Activated CD4-positive, alpha-beta T cell treated with anti-CD3 and anti-CD28 coated beads for 36 hours (primary cell): ENCODE results near the gene ST6GAL1. TPM values are rescaled to one million over a fixed set of nuclear protein-coding genes. Genes with fewer than 3 reads are reported as not detected.
"Not testable (repeated sequence)": the region's sequence is repeated elsewhere in the genome, so short reads cannot be mapped to it uniquely, and the experiment has no call there.

ENCODE experiments used
- ATAC-seq: fragments of 200-7000 bp; cut with Tn5 transposase; one replicate; pipeline ENCODE4 v1.10.0; 2021; ENCODE audit warnings: mild to moderate bottlenecking, moderate library complexity
- CTCF ChIA-PET: fragments of 350-600 bp; sonication (Branson Sonifier 250); formaldehyde crosslinking; loops from one replicate; lab custom pipeline; 2021; ENCODE audit warnings: antibody characterized with exemption; lab: Charles Lee
- POLR2A ChIA-PET: fragments of 350-600 bp; sonication (Branson Sonifier 250); formaldehyde crosslinking; loops from one replicate; lab custom pipeline; 2021; ENCODE audit warnings: antibody characterized with exemption, inconsistent platforms; lab: Charles Lee
- DNase-seq: peaks from one replicate; pipeline ENCODE4 v3.0.0-alpha.2; 2020
- H3K27ac Mint-ChIP-seq: one replicate; pipeline ENCODE4 v1.8.0; 2021; ENCODE audit warnings: mixed read lengths
- H3K27me3 Mint-ChIP-seq: one replicate; pipeline ENCODE4 v1.8.0; 2021; ENCODE audit warnings: mixed read lengths
- H3K36me3 Mint-ChIP-seq: one replicate; pipeline ENCODE4 v1.8.0; 2021; ENCODE audit warnings: low read depth, mixed read lengths
- H3K4me1 Mint-ChIP-seq: one replicate; pipeline ENCODE4 v1.8.0; 2021; ENCODE audit warnings: mixed read lengths
- H3K4me3 Mint-ChIP-seq: one replicate; pipeline ENCODE4 v1.8.0; 2021; ENCODE audit warnings: mild to moderate bottlenecking, moderate library complexity, mixed read lengths
- H3K9me3 Mint-ChIP-seq: one replicate; pipeline ENCODE4 v1.8.0; 2021; ENCODE audit warnings: low read depth, mixed read lengths
- intact Hi-C, 2 experiments: fragments of 100-400 bp; cut with DNase I in 1 of 2; cut with micrococcal nuclease in 1 of 2; formaldehyde crosslinking; loops; one replicate each; pipeline versions ENCODE4 v1.14.2 to v1.15.1; 2022 to 2024; cut with DNase I, micrococcal nuclease
- total RNA-seq, 2 experiments: library from RNA; stranded (reverse); gene quantifications; one replicate each; pipeline ENCODE4 v1.2.3, GENCODE V29; 2021

The ST6GAL1 gene
- total RNA-seq, 2 experiments from 2014 or later, result 86.6 to 111 TPM

DNA sequence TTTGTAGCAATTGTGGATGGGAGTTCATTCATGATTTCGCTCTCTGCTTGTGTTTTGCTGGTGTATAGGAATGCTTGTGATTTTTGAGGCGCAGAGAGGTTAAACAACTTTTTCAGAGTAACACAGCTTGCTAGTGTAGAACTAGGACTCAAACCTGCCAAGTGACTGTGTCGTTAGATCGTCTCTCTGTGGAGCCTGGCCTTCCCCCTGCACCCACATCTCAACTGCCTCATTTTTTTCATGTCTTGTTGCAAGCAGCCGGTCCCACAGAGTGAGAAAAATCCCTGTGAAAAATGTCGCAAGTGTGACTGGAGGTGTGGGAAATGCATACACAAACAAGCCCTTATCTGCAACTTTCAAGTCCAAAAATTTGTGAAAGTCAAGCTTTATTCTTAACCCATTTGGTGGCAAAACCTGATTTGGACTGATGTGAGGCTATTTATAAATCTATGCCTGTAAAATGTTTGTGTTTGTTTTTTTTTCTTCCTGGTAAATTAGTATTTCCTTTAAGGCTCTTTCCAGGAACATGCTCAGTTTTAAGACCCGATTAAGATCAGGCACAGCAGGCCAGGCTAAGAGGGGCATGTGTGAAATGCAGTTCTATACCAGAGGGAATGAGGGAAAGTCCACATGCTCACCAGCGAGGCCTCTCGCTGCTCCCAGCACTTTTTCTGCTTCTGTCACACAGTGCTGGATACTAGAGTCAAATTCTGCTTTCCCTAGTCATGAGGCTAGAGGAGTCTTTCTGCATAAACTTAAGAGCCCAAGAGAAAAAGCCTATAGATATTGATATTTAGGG lies 25.8 kb downstream of the ST6GAL1 start:
- Mint-ChIP-seq H3K27me3 (no peaks in the 10 kb centered on the region), H3K4me1 (peaks cover 70% of the 10 kb centered on the region), H3K9me3 (peaks cover 11% of the 10 kb centered on the region), H3K4me3 (no peak overlapping the region), H3K36me3 (peaks cover 47% of the 10 kb centered on the region), H3K27ac (no peak overlapping the region)
- ChIA-PET CTCF (no interaction called here), POLR2A (no interaction called here)
- no peak for DNase-seq
- no peak for ATAC-seq
- intact Hi-C loops, result no loop called here

DNA sequence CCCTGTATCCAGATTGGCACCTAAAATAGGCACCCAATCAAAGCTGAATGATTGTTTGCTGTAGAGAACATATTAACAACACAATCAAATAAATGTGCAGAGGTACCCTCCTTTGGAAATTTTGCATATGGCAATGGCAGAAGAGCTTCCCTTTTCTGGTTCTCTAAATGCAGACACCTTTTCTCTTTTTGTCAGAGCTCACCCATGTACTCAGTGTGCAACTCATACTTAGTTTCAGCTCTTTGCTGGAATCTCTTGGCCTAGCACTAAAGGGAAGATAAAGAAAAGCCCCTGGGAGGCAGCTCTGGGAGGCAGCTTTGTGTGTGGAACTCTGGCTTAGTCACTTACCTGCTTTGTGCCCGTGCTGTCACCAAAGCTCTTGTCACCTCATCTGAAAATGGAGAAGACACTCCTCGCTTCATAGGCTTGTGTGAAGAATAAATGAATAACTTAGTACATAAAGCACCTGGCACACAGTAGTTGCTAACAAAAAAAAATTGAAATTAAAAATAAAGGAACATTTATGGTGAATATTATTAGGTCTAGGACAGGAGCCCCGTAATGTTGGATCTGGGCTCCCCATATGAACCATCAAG lies 28.8 kb downstream of the ST6GAL1 start:
- intact Hi-C loops, result no loop called here
- peaks cover 32% of the 10 kb centered on the region for H3K36me3 Mint-ChIP-seq
- no peaks in the 10 kb centered on the region for H3K27me3 Mint-ChIP-seq
- no peak for DNase-seq
- CTCF ChIA-PET, result interaction anchor here (0.7 to 2.6 kb wide), 7 partner anchors 12 to 206 kb away, joined by 3 to 8 read pairs (median 3); no protein-coding TSS in a partner anchor
- peaks cover 3% of the 10 kb centered on the region for H3K9me3 Mint-ChIP-seq
- H3K4me1 Mint-ChIP-seq, result peaks cover 52% of the 10 kb centered on the region
- POLR2A ChIA-PET, result no interaction called here
- no peak overlapping the region for H3K27ac Mint-ChIP-seq
- H3K4me3 Mint-ChIP-seq, result no peak overlapping the region
- ATAC-seq, result peak; percentile 25

DNA sequence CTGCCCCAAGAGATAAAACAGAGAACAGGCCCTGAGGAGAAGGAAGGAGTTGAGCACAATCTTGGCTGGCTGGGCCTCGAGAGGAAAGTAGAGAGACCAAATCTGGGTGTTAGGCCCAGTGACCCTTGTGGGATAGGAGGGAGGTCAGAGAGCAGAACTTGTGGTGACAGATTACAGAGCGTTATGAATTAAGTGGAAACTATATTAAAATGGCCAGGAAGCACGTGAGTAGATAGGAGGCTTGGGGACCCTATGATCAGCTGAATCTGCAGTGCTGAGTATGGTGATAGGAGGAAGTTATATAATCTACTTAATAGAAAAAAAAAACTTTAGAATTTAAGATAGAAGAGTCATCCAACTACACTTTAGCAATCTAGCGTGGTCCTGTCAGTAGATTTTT lies 30.0 kb downstream of the ST6GAL1 start:
- ChIA-PET CTCF (interaction anchor here (0.6 to 1.6 kb wide), 5 partner anchors 11 to 204 kb away, joined by 3 to 7 read pairs (median 4); no protein-coding TSS in a partner anchor), POLR2A (no interaction called here)
- intact Hi-C loops, result no loop called here
- H3K4me3 Mint-ChIP-seq, result no peak overlapping the region
- peak overlapping the region; percentile 48 for H3K27ac Mint-ChIP-seq
- H3K36me3 Mint-ChIP-seq, result peaks cover 23% of the 10 kb centered on the region
- H3K9me3 Mint-ChIP-seq, result no peaks in the 10 kb centered on the region
- no peaks in the 10 kb centered on the region for H3K27me3 Mint-ChIP-seq
- peak; percentile 20 for ATAC-seq
- H3K4me1 Mint-ChIP-seq, result peaks cover 53% of the 10 kb centered on the region
- DNase-seq, result no peak

DNA sequence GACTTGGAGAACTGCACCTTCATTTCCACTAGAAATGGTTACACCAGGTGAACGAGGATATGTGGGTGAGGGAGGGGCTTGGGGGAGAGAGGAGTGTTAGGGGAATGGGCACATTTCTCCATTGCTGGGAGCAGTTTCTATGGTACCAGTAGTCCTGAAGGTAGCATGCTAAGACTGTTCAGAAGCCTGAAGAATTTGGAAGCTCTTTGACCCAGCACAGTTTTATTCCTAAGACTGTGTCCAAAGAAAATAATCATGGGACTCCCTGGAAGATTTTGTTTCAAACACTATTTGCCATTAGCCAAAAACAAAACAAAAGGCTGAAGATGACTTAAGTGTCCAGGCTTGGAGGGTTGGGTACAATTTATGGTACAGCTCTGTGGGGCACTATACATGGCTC lies 32.1 kb downstream of the ST6GAL1 start:
- Mint-ChIP-seq H3K4me3 (no peak overlapping the region), H3K36me3 (peaks cover 31% of the 10 kb centered on the region), H3K27me3 (no peaks in the 10 kb centered on the region), H3K27ac (peak overlapping the region; percentile 1), H3K4me1 (peaks cover 48% of the 10 kb centered on the region), H3K9me3 (no peaks in the 10 kb centered on the region)
- POLR2A ChIA-PET, result interaction anchor here (1.1 kb wide), 1 partner anchor 10 kb away, joined by 3 read pairs; no protein-coding TSS in a partner anchor
- CTCF ChIA-PET, result interaction anchor here (0.6 to 2.7 kb wide), 3 partner anchors 11 to 179 kb away, joined by 3 to 7 read pairs (median 5); no protein-coding TSS in a partner anchor
- DNase-seq (no peak), ATAC-seq (no peak)
- intact Hi-C loops, result no loop called here

DNA sequence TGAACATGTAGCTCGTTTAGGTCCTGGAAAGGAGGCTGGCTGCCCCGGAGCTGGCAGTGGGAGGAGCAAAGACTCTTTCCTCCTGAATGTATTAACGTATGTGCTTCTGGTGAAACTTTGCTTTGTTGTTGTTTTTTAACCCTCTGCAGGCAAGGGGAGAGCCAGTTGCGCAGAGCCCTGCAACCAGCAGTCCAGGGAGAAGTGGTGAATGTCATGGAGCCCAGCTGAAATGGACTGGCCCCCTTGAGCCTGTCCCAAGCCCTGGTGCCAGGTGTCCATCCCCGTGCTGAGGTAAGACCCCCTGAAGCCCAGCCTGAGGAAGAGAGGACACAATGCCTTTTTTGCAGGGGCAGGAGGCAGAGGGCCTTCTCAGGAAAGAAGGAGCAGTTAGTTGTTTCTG lies 33.3 kb downstream of the ST6GAL1 start:
- ATAC-seq, result no peak
- no peak overlapping the region for H3K27ac Mint-ChIP-seq
- intact Hi-C loops, result no loop called here

DNA sequence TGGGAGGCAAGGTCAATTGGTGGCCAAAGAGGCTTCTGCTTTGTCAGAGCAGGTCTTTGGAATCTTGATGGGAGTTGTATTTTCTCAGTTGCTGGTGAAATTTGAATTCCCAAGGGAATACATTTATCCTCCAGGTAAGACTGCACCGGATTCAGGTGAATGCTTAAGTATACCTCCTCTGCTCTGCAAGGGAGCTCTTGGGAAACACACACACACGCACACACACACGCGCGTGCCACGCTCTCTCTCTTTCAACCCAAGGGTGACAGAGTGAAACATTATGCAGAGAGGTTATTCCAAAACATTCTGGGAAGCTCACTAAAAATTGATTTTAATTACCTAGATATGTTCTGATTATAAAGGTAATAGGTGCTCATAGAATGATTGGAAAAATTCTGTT lies 33.7 kb downstream of the ST6GAL1 start:
- H3K4me1 Mint-ChIP-seq, result peaks cover 54% of the 10 kb centered on the region
- CTCF ChIA-PET, result interaction anchor here (0.5 kb wide), 1 partner anchor 107 kb away, joined by 3 read pairs; no protein-coding TSS in a partner anchor
- no peak for DNase-seq
- peaks cover 43% of the 10 kb centered on the region for H3K36me3 Mint-ChIP-seq
- H3K4me3 Mint-ChIP-seq, result no peak overlapping the region
- no peak overlapping the region for H3K27ac Mint-ChIP-seq
- ATAC-seq, result no peak
- no peaks in the 10 kb centered on the region for H3K9me3 Mint-ChIP-seq
- H3K27me3 Mint-ChIP-seq, result no peaks in the 10 kb centered on the region
- intact Hi-C loops, result no loop called here
- POLR2A ChIA-PET, result no interaction called here

More for the DNA sequence above, 33.3 kb downstream of the ST6GAL1 start:
- no peak overlapping the region for H3K4me3 Mint-ChIP-seq
- CTCF ChIA-PET, result interaction anchor here (0.5 kb wide), 1 partner anchor 107 kb away, joined by 3 read pairs; no protein-coding TSS in a partner anchor
- POLR2A ChIA-PET, result no interaction called here
- DNase-seq, result no peak
- H3K9me3 Mint-ChIP-seq, result no peaks in the 10 kb centered on the region
- no peaks in the 10 kb centered on the region for H3K27me3 Mint-ChIP-seq
- peaks cover 55% of the 10 kb centered on the region for H3K4me1 Mint-ChIP-seq
- peaks cover 41% of the 10 kb centered on the region for H3K36me3 Mint-ChIP-seq

DNA sequence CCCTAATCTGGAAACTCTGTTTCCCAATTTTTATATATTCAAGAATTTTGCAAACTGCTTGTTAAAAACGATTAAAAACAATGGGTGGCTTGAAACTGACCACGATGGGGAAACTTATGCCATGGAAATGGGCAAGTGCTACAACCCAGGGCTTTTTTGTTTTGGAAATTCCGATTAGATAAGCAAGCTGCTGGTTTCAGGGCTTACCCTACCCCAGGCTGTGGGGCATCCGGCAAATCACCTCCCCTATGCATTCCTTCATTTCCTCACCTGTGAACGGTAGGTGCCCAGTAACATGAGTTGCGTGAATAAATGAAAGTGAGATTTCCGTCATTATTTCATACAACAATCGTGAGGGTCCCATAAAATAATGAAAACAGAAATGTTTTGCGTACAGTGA lies 34.3 kb downstream of the ST6GAL1 start:
- ATAC-seq (no peak), DNase-seq (no peak)
- intact Hi-C loops, result no loop called here
- H3K27ac Mint-ChIP-seq, result no peak overlapping the region
- no peak overlapping the region for H3K4me3 Mint-ChIP-seq
- H3K36me3 Mint-ChIP-seq, result peaks cover 48% of the 10 kb centered on the region
- CTCF ChIA-PET, result no interaction called here
- peaks cover 53% of the 10 kb centered on the region for H3K4me1 Mint-ChIP-seq
- H3K27me3 Mint-ChIP-seq, result no peaks in the 10 kb centered on the region
- POLR2A ChIA-PET, result no interaction called here
- no peaks in the 10 kb centered on the region for H3K9me3 Mint-ChIP-seq

DNA sequence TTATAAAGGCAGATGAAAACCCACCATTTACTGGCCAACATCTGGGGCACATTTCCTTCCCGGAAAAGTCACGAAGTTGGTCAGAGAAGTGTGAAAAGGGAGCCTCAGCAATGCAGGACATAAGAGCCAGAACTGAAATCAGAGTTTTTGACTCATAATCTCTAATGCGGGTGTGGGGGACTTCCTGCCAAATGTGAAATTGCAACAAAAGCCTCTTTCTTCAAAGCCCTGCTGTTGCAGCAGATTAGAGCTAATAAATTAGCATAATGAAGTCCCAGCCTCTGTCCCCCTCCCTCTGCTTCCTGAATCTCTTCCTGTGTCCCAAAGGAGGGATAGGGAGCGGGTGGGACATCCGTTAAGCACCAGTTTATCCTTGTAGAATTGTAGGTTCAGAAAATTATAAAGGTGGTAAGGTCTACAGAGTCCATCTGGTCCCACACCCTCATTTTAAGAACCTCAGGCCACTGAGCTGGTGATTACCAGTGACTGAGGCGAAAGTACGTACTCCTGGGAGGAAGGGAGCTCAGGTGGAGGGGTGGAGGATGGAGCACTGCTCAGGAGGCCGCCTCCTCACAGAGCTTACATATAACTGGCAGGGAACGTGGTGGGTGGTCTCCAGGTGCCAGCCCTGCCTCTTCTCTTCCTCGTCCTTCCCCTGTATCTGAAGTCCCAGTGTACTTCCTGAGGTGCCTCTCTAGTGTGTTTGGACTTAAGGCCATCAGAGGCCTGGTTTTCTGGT lies 35.0 kb downstream of the ST6GAL1 start:
- Mint-ChIP-seq H3K36me3 (peaks cover 46% of the 10 kb centered on the region), H3K9me3 (no peaks in the 10 kb centered on the region), H3K4me3 (no peak overlapping the region), H3K27ac (peak overlapping the region; percentile 62), H3K4me1 (peaks cover 50% of the 10 kb centered on the region), H3K27me3 (no peaks in the 10 kb centered on the region)
- CTCF ChIA-PET, result interaction anchor here (0.7 kb wide), 1 partner anchor 999 kb away, joined by 4 read pairs; no protein-coding TSS in a partner anchor
- DNase-seq (no peak), ATAC-seq (peak; percentile 57)
- intact Hi-C loops, result no loop called here
- POLR2A ChIA-PET, result no interaction called here

DNA sequence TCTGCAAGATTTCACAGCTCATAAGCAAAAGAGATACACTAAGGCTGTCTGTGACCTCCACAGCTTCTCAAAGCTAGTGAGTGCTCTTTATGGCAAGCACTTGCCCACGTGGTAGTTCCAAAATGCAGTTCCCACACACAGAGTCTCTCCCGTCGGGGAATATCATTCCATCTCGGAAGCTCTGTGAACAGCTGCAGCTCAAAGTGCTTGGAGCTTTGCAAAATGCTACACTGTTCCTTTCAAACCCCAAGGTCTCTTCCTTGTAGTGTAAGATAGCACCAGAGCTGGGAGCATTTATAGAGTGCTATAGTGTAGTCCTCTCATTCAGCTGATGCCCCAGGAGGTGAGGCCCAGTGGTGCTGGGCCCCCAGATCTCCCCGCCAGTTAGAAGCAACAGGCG lies 36.1 kb downstream of the ST6GAL1 start:
- peaks cover 46% of the 10 kb centered on the region for H3K4me1 Mint-ChIP-seq
- CTCF ChIA-PET, result interaction anchor here (1.0 to 1.4 kb wide), 4 partner anchors 16 to 117 kb away, joined by 3 to 5 read pairs (median 4); no protein-coding TSS in a partner anchor
- no peaks in the 10 kb centered on the region for H3K9me3 Mint-ChIP-seq
- H3K27me3 Mint-ChIP-seq, result no peaks in the 10 kb centered on the region
- no peak overlapping the region for H3K4me3 Mint-ChIP-seq
- DNase-seq, result no peak
- intact Hi-C loops, result no loop called here
- no peak for ATAC-seq
- H3K36me3 Mint-ChIP-seq, result peaks cover 48% of the 10 kb centered on the region
- POLR2A ChIA-PET, result no interaction called here
- H3K27ac Mint-ChIP-seq, result peak overlapping the region; percentile 20

DNA sequence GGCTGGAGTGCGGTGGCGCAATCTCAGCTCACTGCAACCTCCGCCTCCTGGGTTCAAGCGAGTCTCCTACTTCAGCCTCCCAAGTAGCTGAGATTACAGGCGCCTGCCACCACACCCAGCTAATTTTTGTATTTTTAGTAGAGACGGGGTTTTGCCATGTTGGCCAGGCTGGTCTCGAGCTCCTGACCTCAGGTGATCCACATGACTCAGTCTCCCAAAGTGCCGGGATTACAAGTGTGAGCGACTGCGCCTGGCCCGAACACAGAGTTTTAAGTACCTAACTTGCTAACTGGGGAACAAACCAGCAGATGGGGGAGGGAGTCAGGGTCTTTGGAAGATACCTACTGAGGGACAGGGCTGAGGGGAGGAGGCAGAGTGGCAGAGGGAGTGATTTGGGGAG lies 36.9 kb downstream of the ST6GAL1 start:
- POLR2A ChIA-PET, DNase-seq, intact Hi-C loops, ATAC-seq, H3K9me3 Mint-ChIP-seq, H3K4me3 Mint-ChIP-seq, H3K27me3 Mint-ChIP-seq: not testable (repeated sequence)
- CTCF ChIA-PET, result interaction anchor here (1.1 to 1.4 kb wide), 2 partner anchors 22 to 118 kb away, joined by 3 to 5 read pairs; no protein-coding TSS in a partner anchor
- peaks cover 52% of the 10 kb centered on the region for H3K36me3 Mint-ChIP-seq
- H3K27ac Mint-ChIP-seq, result peak overlapping the region; percentile 20
- peaks cover 43% of the 10 kb centered on the region for H3K4me1 Mint-ChIP-seq

DNA sequence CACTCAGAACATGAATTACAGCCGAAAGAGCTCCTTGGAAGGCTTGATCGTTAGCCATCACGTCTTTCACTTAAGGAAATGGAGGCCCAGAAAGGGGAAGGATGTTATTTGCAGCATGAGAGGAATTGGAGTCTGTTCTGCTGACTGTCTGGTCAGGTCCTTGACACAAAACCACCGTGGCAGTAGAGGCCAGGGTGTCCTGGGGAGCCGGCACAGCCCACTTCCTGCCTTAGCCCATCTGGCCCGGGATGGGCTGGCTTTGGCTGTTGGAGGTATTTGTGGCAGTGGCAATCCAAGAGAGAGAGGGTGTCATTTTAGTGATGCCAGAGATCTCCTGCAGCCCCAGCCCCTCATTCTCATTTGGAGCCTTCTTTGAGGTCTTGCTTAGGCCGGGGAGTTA lies 37.4 kb downstream of the ST6GAL1 start:
- ChIA-PET CTCF (interaction anchor here (0.8 kb wide), 1 partner anchor 21 kb away, joined by 3 read pairs; no protein-coding TSS in a partner anchor), POLR2A (no interaction called here)
- intact Hi-C loops, result no loop called here
- peak overlapping the region; percentile 20 for H3K27ac Mint-ChIP-seq
- peaks cover 42% of the 10 kb centered on the region for H3K4me1 Mint-ChIP-seq
- ATAC-seq (no peak), DNase-seq (no peak)
- H3K36me3 Mint-ChIP-seq, result peaks cover 56% of the 10 kb centered on the region
- H3K4me3 Mint-ChIP-seq, result no peak overlapping the region
- H3K27me3 Mint-ChIP-seq, result no peaks in the 10 kb centered on the region
- H3K9me3 Mint-ChIP-seq, result no peaks in the 10 kb centered on the region
